ES-I3 (cell line): ENCODE measurements around the gene FKRP.
"Not testable (repeated sequence)": the region's sequence is repeated elsewhere in the genome, so short reads cannot be mapped to it uniquely, and the experiment has no call there.

ENCODE experiments used
- H3K36me3 ChIP-seq: 2 replicates; pipeline ENCODE4 v1.6.1; 2013; ENCODE audit warnings: mild to moderate bottlenecking, low read length, control low read depth, moderate library complexity; ENCODE audit not compliant: insufficient read depth
- H3K4me1 ChIP-seq: 2 replicates; pipeline ENCODE4 v1.6.1; 2013; ENCODE audit warnings: mild to moderate bottlenecking, control low read depth, low read length; ENCODE audit not compliant: insufficient read depth
- H3K9ac ChIP-seq: 2 replicates; pipeline ENCODE4 v1.6.1; 2013; ENCODE audit warnings: low read depth, mild to moderate bottlenecking, low read length, moderate library complexity
- H3K9me3 ChIP-seq: 2 replicates; pipeline ENCODE4 v1.6.1; 2013; ENCODE audit warnings: mild to moderate bottlenecking, low read length, moderate library complexity; ENCODE audit not compliant: control insufficient read depth, insufficient read depth

Gene FKRP

DNA sequence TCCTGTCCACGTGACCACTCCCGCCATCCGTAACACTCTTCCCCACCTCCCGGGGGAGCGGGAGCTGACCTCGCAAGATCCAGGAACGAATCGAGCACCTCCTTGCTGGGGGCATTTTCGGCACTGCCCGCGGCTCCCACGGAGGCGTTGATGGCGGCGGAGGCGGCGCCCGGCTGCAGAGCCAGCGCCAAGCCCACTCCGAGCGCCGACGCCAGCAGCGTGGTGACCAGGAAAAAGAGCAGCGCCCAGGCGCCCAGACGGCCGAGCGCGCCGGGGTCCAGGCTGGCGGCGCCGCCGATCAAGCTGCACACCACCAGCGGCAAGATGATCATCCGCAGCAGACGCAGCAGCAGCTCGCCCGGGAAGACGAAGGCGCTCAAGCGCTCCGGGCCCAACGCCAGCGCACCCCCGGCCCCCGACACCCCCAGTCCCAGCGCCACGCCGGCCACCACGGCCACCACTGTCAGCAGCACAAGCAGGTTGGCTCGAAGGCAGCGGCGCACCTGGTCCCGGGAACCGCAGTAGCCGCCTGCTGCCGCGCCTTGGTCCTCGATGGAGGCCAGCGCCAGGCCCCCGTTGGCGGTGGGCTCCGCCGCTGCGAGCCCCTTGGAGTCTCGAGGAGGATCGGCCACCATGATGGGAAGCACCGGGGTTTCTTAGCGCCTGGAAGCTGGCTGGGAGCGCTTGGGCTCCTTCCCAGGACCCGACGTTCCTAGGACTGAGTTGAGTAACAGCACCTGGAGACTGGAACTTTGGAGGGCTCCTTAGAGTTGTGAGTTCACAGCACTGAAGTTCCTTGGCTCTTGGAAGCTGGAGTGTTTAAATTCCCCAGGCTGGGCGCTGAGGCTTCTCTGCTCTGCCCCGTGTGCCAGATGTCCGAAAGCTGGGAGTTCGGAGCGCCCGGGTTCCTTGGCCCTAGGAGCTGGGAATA lies 41.7 kb downstream of the FKRP start:
- Histone ChIP-seq H3K9ac (peak overlapping the region; percentile 84), H3K4me1 (peaks cover 15% of the 10 kb centered on the region), H3K9me3 (no peaks in the 10 kb centered on the region), H3K36me3 (peaks cover 9% of the 10 kb centered on the region)

DNA sequence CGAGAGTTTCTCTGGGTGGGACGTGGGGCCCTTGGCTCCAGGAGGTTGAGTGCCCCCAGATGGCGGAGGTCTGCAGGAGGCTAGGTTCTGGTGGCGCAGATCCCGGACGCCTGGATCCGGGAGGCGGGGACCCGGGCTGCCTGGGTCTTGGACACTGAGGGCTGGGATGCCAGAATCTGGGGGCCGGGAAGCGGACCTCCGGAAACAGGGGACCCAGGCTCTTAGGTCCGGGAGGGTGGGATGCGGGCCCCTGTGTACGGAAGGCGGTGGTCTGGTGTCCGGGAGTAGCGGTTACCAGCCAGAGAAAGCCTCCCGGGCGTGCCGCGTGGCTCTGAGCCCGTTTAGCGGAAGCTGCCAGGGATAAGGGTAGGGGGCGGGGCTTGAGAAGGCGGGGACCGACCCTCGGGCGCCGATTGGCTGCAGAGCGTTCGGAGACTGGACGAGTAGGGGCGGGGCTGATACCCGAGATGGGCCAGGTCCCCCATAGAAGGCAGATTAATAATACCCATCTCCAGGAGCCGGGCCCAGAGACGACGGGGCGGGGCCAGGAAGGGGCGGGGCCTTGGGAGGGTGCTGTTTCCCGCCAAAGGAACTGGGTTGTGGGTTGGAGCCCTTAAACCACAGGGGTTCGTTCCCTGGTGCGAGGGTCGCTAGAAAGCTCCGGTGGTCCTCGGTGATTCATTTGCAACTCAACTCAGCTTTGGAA lies 42.6 kb downstream of the FKRP start, which contains the start of gene SLC1A5:
Gene SLC1A5 (minus strand): TSS at position 333 of the 706 bp plus-strand sequence. CDS start 629 bp downstream, outside the sequence.
- no peaks in the 10 kb centered on the region for H3K9me3 ChIP-seq
- peaks cover 3% of the 10 kb centered on the region; the same call in 1 of the 2 replicates for H3K36me3 ChIP-seq
- peak within 1 kb of the TSS; percentile 84 for H3K9ac ChIP-seq
- peaks cover 13% of the 10 kb centered on the region for H3K4me1 ChIP-seq

DNA sequence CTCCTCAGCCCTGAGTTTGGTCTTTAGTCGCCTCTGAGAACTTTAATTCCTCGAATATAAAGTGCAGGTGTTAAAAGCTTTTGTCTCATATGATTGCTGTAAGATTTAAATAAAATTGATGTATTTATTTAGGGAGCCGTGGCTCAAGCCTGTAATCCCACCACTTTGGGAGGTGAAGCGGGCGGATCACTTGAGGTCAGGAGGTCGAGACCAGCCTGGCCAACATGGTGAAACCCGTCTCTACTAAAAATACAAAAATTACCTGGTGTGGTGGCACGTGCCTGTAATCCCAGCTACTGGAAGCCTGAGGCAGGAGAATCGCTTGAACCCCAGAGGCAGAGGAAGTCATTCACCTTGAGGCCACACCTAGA lies 43.1 kb downstream of the FKRP start:
- Histone ChIP-seq H3K9ac (no peak overlapping the region), H3K36me3 (peaks cover under 1% of the 10 kb centered on the region; the same call in 1 of the 2 replicates), H3K9me3 (no peaks in the 10 kb centered on the region), H3K4me1 (peaks cover 8% of the 10 kb centered on the region)

DNA sequence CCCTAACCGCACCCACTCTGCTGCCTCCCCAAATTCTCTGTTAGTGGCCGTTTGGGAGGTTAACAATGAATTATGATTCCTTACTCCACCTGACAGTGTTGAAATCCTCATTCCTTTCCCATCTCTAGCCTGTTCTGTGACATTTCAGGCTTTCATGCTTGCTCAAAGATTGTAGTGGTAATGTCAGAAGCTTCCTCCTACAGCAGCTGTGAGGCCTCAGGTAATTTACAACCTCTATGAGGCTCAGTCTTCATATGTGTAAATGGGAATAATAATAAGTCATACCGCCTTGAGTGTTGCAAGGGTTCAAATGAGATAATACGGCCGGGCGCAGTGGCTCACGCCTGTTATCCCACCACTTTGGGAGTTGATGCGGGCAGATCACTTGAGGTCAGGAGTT lies 43.5 kb downstream of the FKRP start:
- Histone ChIP-seq H3K4me1 (peaks cover 6% of the 10 kb centered on the region; the same call in 1 of the 2 replicates), H3K36me3 (no peaks in the 10 kb centered on the region), H3K9ac (no peak overlapping the region), H3K9me3 (no peaks in the 10 kb centered on the region)

DNA sequence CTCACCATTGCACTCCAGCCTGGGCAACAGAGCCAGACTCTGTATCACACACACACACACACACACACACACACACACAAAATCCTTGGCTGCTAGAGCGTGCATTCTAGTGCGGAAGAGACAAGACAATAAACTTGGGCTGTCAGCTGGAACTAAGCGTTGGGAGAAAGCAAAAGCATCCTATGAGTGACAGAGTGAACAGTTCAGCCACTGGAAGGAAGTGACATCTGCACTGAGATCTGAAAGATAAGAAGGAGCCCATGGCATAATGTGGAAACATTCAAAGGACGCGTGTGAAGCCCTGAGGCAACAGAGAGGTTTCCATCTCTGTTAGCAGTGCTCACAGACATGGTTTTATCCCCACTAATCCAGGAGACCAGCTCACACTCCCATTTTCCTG lies 46.1 kb downstream of the FKRP start:
- Histone ChIP-seq H3K9ac (no peak overlapping the region), H3K9me3 (no peaks in the 10 kb centered on the region), H3K36me3 (no peaks in the 10 kb centered on the region), H3K4me1 (peaks cover 6% of the 10 kb centered on the region; the same call in 1 of the 2 replicates)

DNA sequence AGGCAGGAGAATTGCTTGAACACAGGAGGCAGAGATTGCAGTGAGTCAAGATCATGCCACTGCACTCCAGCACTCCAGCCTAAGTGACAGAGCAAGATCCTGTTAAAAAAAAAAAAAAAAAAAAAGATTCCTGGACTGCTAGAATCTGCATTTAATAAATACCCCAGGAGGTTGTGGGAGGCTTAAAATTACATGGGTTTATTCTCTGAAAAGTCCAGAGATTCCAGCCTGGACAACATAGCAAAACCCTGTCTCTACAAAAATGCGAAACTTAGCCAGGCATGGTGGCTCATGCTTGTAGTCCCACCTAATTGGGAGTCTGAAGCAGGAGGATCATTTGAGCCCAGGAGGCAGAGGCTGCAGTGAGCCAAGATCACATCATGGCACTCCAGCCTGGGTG lies 52.0 kb downstream of the FKRP start:
- no peak overlapping the region for H3K9ac ChIP-seq
- H3K36me3 ChIP-seq: no peaks in the 10 kb centered on the region
- H3K9me3 ChIP-seq: no peaks in the 10 kb centered on the region
- H3K4me1 ChIP-seq: no peaks in the 10 kb centered on the region; the same call in 1 of the 2 replicates

DNA sequence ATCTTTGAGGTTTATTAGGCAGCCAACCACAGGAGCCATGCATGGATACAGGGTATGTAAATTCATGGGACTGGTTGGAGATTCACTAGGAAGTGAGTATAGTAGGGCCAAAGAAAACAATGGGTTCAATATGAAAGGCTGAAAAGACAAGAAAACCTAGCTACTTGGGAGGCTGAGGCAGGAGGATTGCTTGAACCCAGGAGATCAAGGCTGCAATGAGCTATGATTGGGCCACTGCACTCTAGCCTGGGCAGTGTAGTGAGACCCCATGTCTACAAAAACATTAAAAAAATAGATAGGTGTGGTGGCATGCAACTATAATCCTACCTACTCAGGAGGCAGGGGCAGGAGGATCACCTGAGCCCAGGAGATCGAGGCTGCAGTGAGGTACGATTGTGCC lies 52.9 kb downstream of the FKRP start:
- Histone ChIP-seq H3K4me1 (no peaks in the 10 kb centered on the region; the same call in 1 of the 2 replicates), H3K9ac (no peak overlapping the region), H3K36me3 (no peaks in the 10 kb centered on the region), H3K9me3 (no peaks in the 10 kb centered on the region)

DNA sequence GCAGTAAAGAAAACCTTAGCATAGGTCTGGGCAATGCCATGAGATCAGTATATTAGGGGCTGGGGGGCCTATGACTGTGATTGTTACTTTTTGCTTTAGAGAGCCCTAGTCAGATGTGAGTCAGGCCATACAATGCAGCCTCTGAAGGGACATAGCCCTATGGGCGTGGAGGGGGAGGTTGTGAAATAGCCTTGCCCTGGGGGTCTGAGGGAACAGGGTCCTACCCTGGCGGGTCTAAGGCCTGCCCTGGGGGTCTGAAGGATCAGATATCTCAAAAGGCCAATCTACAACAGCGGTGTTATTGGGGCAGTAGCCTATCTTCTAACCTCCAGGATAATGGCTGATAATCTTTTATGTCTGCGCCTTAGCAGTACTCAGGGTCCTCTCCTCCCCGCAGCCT lies 56.3 kb downstream of the FKRP start:
- H3K4me1 ChIP-seq: no peaks in the 10 kb centered on the region
- H3K9me3 ChIP-seq: no peaks in the 10 kb centered on the region
- no peak overlapping the region for H3K9ac ChIP-seq
- H3K36me3 ChIP-seq: no peaks in the 10 kb centered on the region

DNA sequence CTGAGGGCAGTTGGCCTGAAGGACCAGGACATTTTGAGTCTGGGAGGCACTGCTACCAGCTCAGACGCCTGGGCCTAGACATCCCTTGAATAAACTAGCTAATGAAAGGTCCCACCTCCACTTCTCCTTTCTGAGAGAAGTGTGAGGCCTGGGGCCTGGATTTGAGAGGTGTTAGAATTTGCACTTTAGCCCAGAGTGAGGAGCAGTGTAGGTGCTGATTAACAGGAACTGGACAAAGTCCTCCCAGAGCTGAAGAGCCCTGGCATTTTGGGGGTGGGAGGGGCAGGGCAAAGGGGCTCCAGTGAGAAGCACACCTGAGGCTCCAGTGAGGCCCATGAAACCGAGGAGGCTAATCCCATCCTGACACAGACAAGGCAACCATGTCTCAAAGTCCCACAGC lies 57.7 kb downstream of the FKRP start:
- H3K9me3 ChIP-seq: no peaks in the 10 kb centered on the region
- no peaks in the 10 kb centered on the region for H3K36me3 ChIP-seq
- H3K4me1 ChIP-seq: no peaks in the 10 kb centered on the region
- H3K9ac ChIP-seq: no peak overlapping the region

DNA sequence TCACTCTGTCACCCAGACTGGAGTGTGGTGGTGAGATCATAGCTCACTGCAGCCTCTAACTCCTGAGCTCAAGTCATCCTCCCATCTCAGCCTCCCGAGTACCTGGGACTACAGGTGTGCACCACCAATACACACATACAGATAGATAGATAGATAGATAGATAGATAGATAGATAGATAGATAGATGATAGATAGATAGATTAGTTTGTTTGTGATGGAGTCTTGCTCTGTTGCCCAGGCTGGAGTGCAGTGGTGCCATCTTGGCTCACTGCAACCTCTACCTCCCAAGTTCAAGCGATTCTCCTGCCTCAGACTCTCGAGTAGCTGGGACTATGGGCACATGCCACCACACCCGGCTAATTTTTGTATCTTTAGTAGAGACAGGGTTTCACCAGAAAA lies 58.6 kb downstream of the FKRP start:
- H3K9me3 ChIP-seq, H3K9ac ChIP-seq, H3K4me1 ChIP-seq, H3K36me3 ChIP-seq: not testable (repeated sequence)

DNA sequence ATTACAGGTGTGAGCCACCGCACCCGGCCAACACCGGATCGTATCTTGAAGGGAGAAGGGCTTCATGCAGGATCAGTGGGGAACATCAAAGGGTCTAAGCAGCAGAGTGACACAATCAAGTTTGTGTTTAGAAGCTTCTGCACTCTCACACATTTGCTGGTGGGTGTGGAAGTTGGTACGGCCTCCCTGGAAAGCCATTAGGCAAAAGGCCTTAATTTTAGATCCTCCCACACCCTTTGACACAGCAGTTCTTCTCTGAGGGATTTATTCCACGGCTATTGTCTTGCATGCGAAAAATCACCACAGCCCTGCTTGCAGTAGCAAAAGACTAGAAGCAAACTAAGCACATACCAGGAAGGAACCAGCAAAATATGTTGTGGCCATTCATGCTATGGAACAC lies 60.8 kb downstream of the FKRP start:
- no peaks in the 10 kb centered on the region for H3K9me3 ChIP-seq
- H3K36me3 ChIP-seq: no peaks in the 10 kb centered on the region
- no peak overlapping the region for H3K9ac ChIP-seq
- no peaks in the 10 kb centered on the region for H3K4me1 ChIP-seq
